ENCODE measurements around the gene XYLT1. TPM values are rescaled to one million over a fixed set of nuclear protein-coding genes. Genes with fewer than 3 reads are reported as not detected.
A peak's percentile ranks its signal among the peaks of the same experiment; 100 is the strongest.

Gene XYLT1
- total RNA-seq, 8 experiments from 2014 or later, result 1.2 to 22.0 (median 6.3) TPM

DNA sequence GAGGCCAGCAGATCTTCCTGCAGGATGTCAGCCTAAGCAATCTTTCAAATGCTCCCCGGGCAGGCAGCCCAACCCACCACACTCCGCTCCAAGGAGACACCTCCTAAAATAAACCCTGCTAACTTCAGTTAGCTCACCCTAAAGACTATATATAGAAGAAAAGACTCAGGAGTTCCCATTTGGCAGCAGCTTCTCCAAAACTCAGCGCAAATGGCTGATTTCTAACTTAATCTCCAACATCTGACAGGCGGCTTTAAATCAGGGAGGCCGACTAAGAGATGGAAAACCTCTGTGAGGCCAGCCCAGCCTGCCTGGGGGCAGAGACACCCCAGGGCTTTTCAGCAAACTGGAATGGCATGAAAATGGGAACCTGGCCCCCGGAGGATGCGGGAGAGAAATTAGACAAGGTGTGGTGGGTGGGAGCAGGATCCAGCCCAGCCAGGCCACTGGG is 91.6 kb downstream of the XYLT1 start:
- 0 to 100% (median 39%) methylated on average over 1 to 5 of the region's 7 CpGs; no CpG with 5 or more reads in 2 of the 10 experiments for WGBS, 10 experiments
- no peak overlapping the region for H3K27ac ChIP-seq
- in situ Hi-C loops (cut with MboI; ENCODE audit: low pct_unique_long_range_greater_than_20kb in 2 of 9, low sequenced_read_pairs in 9 of 9, unreplicated experiment in 9 of 9), result no loop called here
- peaks cover 32 to 52% of the 10 kb centered on the region in 2 donors for H3K4me1 ChIP-seq (replicated peaks in 1 of 2)
- peak in 5 of 8 experiments; percentile 5 to 78 (median 27) for ATAC-seq (replicated peaks in 6 of 8)
- no peak overlapping the region for H3K4me3 ChIP-seq

DNA sequence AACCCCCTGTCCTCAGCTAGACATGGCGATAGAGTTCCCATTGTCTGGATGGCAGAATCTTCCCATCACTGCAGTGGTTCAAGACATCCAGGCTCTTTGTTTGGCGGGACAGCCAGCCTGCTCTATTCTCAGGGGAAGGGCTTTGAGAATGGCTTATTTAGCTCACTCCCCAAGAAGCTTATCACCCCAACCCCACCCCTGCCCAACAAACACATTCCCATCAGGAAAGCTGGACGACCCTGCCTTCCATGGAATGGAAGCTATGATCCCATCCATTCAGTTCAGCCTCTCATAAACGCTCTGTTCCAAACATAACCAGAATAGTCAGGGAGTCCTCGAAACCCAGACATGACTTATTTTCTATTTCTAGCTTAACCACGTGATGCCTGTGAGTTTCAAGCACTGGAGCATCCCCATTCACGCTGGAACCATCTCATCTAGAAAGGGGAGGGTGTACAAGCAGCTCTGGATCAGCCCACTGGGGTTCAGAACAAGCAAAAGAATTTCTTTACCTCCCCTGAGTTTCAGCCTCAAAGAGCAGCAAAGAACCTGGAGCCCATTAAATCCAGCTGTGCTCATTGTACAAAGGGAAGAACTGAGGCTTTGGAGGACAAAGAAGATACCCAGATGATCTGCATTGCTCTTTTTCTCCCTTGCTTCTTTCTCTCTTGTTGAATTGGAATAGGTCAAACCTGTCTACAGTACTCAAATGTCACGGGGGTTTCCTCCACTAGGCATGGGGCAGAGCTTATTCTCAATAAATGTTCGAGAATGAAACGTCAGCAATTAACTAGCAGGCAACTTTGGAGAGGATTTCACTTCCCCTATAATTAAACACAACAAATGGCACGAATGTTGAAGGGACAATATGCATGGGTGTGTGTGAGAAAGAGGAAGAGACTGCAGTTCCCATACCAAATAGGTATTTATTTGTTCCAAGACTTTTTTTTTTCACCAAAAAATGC is 93.1 kb downstream of the XYLT1 start:
- no peak overlapping the region for H3K27ac ChIP-seq
- H3K4me1 ChIP-seq (replicated peaks in 1 of 2), result peaks cover 32 to 39% of the 10 kb centered on the region in 2 donors

DNA sequence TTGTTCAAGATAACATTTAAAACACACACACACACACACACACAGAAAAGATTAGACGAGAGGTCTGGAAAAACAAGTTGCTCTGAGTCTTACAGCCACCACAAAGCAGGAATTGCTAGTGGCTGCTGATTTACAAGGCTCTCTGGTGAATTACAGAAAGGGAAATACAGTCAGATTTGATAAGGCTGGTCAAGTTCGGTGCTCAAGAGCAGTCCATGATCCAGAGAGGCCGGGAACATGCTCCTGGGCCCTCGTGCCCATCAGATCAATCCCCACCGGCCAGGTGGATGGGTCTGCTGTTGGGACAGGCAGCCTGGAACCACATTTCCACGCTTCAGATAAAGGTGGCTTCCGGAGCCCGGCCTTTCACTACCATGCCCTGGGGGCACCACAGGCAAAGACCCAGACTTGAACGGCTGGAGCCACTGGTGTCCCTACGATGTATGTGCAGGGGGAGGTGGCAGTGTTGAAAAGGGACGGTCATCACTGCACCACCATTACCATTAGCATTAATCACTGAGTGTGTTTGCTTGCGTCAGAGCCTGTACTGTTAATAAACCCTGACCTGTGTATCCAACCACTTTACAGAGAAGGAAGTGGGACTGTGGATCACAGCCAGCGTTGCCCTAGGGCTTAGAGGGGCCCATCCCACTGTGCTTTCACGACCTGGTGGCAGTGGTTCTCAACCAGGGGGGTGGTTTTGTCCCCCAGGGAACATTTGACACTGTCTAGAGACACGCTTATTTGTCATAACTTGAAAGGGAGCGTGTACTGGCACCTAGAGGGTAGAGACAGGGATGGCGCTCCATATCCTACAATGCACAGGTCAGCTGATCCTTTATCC is 95.1 kb downstream of the XYLT1 start:
- H3K4me1 ChIP-seq (replicated peaks in 1 of 2), result peaks cover 32 to 37% of the 10 kb centered on the region in 2 donors
- peak in 5 of 8 experiments; percentile 81 to 95 (median 92) for ATAC-seq (replicated peaks in 6 of 8)
- 72 to 100% (median 84%) methylated on average over 1 to 8 of the region's 17 CpGs; no CpG with 5 or more reads in 3 of the 10 experiments for WGBS, 10 experiments
- peak overlapping the region; percentile 15 to 67 for H3K27ac ChIP-seq
- in situ Hi-C loops (cut with MboI; ENCODE audit: low pct_unique_long_range_greater_than_20kb in 2 of 9, low sequenced_read_pairs in 9 of 9, unreplicated experiment in 9 of 9), result no loop called here
- H3K4me3 ChIP-seq, result no peak overlapping the region

More for the DNA sequence above, 93.1 kb downstream of the XYLT1 start:
- in situ Hi-C loops (cut with MboI; ENCODE audit: low pct_unique_long_range_greater_than_20kb in 2 of 9, low sequenced_read_pairs in 9 of 9, unreplicated experiment in 9 of 9), result no loop called here
- H3K4me3 ChIP-seq, result no peak overlapping the region
- ATAC-seq (replicated peaks in 6 of 8), result peak in 6 of 8 experiments; percentile 11 to 68 (median 42)
- WGBS, 10 experiments, result 10 to 72% (median 43%) methylated on average over 1 to 6 of the region's 11 CpGs; no CpG with 5 or more reads in 1 of the 10 experiments

DNA sequence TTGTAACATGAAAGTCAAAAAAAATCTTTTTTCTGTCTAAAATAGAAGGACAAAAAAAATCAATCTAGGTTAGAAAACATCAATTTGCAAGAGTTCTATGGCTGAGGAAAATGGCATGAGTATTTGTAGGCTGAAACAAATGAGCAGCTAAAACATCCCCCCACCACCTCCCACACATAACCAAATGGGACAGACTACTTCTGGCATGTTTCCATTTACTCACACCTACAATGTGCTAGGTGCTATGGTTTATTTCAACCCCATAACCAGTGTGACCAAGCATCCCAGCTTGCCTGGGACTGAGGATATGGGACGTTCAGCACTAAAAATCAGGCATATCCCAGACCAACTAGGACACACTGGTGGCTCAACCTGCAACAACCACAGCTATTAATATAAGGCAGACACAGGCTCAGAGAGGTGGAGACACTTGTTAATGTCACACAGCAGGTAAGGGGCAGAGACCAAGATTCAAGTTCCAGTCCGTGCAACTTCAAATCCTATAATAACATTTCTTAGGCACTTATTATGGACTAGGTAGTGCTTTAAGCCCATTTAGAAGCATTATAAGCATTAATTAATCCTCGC is 96.0 kb downstream of the XYLT1 start:
- 69 to 100% (median 93%) methylated on average over 2 to 3 of the region's 3 CpGs; no CpG with 5 or more reads in 5 of the 10 experiments for WGBS, 10 experiments

DNA sequence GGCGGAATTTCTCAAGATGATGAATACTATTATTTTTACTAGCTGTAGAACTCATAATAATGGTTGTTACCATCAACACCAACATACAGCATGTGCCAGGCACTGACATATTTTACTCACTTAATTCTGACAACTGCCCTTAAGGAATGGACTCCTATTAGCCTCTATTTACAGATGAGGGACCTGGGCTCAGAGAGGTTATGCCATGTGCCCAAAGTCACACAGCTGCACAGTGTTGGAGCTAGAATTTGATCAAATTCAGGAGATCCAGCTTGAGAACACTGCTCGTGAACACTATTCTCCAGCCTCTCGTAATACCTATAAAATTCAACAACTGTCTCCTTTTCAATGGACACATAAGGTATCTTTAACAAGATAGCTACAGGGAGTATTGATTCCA is 97.2 kb downstream of the XYLT1 start:
- in situ Hi-C loops (cut with MboI; ENCODE audit: low pct_unique_long_range_greater_than_20kb in 2 of 9, low sequenced_read_pairs in 9 of 9, unreplicated experiment in 9 of 9), result no loop called here
- no peak for ATAC-seq (replicated peaks in 6 of 8)
- H3K4me1 ChIP-seq (replicated peaks in 1 of 2), result peaks cover 25 to 28% of the 10 kb centered on the region in 2 donors
- no peak overlapping the region for H3K4me3 ChIP-seq
- H3K27ac ChIP-seq, result no peak overlapping the region
- WGBS, 10 experiments, result 60 to 100% (median 100%) methylated on average over 1 to 3 of the region's 3 CpGs; no CpG with 5 or more reads in 3 of the 10 experiments

More for the DNA sequence above, 96.0 kb downstream of the XYLT1 start:
- peaks cover 36% of the 10 kb centered on the region in 2 donors for H3K4me1 ChIP-seq (replicated peaks in 1 of 2)
- ATAC-seq (replicated peaks in 6 of 8), result no peak
- H3K27ac ChIP-seq, result no peak overlapping the region
- H3K4me3 ChIP-seq, result no peak overlapping the region
- in situ Hi-C loops (cut with MboI; ENCODE audit: low pct_unique_long_range_greater_than_20kb in 2 of 9, low sequenced_read_pairs in 9 of 9, unreplicated experiment in 9 of 9), result no loop called here

DNA sequence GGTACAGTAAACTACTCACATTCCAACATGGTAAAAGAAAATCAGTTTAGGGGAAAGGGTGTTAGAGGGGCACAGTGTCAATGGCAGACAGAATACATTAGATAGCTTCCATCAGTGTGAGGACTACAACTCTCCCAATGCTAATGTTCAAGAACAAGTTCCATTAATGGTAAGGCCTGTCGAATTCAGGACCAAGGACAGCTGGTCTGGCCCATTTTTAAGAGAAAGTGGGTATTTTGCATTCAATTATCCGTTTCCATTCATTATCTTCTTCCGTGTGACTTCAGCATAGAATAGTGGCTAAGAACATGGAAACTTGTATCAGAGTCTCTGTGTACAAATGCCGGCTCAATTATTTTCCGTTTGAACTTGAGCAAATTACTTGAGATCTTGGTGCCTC is 98.4 kb downstream of the XYLT1 start:
- no peak overlapping the region for H3K27ac ChIP-seq
- ATAC-seq (replicated peaks in 6 of 8), result no peak
- H3K4me1 ChIP-seq (replicated peaks in 1 of 2), result peaks cover 24 to 31% of the 10 kb centered on the region in 2 donors
- in situ Hi-C loops (cut with MboI; ENCODE audit: low pct_unique_long_range_greater_than_20kb in 2 of 9, low sequenced_read_pairs in 9 of 9, unreplicated experiment in 9 of 9), result no loop called here
- 63 to 89% (median 73%) methylated on average over 4 to 5 of the region's 5 CpGs; no CpG with 5 or more reads in 1 of the 10 experiments for WGBS, 10 experiments
- no peak overlapping the region for H3K4me3 ChIP-seq

DNA sequence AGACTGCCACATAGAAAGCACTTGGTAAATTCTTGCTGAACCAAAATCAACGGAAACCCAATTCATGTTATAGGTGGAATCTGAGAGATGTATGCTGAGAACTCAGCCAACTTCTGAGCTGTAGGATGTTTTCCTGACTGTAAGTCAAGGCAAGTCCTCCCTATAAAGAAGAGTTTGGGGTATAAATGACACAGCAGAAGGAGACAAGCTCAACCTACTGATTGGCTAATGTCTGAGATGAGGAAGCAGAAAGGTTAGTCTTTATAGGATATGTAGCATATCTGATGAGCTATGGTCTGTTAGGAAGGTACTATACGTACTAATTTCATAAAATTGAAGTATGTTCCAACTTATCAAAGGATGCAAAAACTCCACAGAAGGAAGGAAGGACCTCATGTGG is 99.5 kb downstream of the XYLT1 start:
- no peak for ATAC-seq (replicated peaks in 6 of 8)

DNA sequence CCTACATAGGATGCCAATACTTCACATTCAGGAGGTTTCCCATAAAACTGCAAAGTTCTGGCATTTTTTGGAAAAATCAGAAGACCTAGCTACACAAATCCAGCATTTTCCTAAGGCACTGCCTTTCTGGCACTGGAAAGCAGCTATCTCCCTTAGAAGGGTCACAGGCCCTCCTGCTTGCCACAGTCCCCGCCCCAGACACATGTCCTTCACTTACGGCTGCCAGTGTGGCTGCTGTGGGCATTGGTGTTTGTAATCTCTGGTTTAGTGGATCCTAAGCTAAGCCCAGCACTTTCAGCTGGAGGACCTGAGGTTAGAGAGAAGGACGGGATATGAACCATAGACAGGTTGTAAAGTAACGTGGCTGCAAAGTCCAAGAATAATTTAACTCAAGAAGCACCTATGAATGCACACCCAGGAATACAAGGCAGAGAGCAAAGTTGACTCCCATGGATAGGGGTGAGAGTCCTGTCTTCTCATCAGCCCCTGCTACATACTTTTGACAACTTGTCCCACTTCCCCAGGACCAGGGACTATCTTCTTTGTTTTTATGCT is 100.0 kb downstream of the XYLT1 start:
- Histone ChIP-seq H3K4me1 (replicated peaks in 1 of 2) (peaks cover 16 to 25% of the 10 kb centered on the region in 2 donors), H3K4me3 (no peak overlapping the region), H3K27ac (no peak overlapping the region)
- in situ Hi-C loops (cut with MboI; ENCODE audit: low pct_unique_long_range_greater_than_20kb in 2 of 9, low sequenced_read_pairs in 9 of 9, unreplicated experiment in 9 of 9), result no loop called here
- no peak for ATAC-seq (replicated peaks in 6 of 8)
- 40 to 100% (median 93%) methylated on average over 1 to 4 of the region's 4 CpGs; no CpG with 5 or more reads in 3 of the 10 experiments for WGBS, 10 experiments

More for the DNA sequence above, 99.5 kb downstream of the XYLT1 start:
- H3K27ac ChIP-seq, result no peak overlapping the region
- in situ Hi-C loops (cut with MboI; ENCODE audit: low pct_unique_long_range_greater_than_20kb in 2 of 9, low sequenced_read_pairs in 9 of 9, unreplicated experiment in 9 of 9), result no loop called here
- 79 to 100% (median 92%) methylated on average over 1 to 2 of the region's 2 CpGs; no CpG with 5 or more reads in 2 of the 10 experiments for WGBS, 10 experiments
- H3K4me3 ChIP-seq, result no peak overlapping the region
- H3K4me1 ChIP-seq (replicated peaks in 1 of 2), result peaks cover 21 to 30% of the 10 kb centered on the region in 2 donors

DNA sequence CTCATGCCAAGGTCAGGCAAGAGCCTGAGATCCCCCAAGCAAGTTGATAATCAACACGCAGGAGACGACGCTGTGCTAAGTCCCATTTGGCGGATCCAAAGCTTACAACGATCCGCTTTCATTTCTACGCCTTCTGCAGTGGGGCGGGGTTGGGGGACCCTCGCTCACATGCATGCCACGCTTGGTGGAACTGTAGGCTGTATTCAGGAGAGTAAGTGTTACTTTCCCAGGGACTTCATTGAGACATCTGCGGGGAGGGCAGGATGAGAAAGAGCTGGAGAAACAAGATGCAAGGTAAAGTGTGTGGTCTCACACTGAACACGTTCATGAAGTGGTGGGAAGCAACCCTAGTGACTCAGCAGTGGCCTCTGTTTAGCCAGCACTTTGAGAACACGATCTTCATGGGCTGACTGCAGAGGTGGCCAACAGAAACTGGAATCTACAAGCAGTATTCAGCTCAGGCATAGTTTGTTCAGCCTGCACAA is 100.5 kb downstream of the XYLT1 start:
- Histone ChIP-seq H3K4me3 (no peak overlapping the region), H3K27ac (no peak overlapping the region), H3K4me1 (replicated peaks in 1 of 2) (peaks cover 11 to 20% of the 10 kb centered on the region in 2 donors)
- in situ Hi-C loops (cut with MboI; ENCODE audit: low pct_unique_long_range_greater_than_20kb in 2 of 9, low sequenced_read_pairs in 9 of 9, unreplicated experiment in 9 of 9), result no loop called here
- 0 to 100% (median 76%) methylated on average over 1 to 7 of the region's 13 CpGs; no CpG with 5 or more reads in 4 of the 10 experiments for WGBS, 10 experiments
- peak in 5 of 8 experiments; percentile 46 to 74 (median 59) for ATAC-seq (replicated peaks in 6 of 8)

DNA sequence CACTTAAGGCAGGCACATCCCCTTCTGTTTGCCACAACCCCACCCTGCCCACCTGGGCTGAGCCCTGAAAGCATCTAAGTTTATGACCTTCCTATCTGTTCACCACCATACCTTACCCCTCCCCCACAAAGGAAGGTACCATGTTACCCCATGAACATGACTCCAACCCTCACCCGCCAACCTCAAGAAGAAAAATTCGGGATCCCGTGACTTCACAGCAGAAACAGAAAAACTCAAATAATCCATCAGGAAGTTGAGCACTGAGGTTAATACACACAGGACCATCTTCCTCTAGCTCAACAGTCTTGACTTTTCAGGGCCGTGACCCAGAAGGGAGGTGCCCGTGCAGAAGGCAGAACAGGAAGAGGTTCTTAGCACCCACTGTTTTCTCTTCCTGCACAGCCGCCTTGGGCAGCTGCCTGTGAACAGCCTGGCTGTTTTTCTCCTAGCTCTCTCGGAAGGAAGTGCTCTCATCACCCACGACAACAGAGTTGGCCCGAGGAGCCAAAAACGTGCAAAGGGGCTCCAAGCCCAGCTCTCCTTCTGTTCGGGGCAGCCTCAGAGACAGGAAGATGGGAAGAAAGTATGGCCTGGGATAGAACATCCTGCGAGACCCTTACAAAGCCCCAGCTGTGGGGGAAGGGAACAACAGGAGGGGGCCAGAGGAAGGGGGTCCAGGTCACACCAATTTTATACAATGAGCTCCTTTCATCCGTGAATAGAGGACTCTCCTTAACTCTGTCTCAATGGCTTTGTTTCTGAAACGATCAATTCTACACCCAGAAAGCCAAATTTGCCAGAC is 101.1 kb downstream of the XYLT1 start:
- H3K4me3 ChIP-seq, result no peak overlapping the region
- no peak overlapping the region for H3K27ac ChIP-seq
- in situ Hi-C loops (cut with MboI; ENCODE audit: low pct_unique_long_range_greater_than_20kb in 2 of 9, low sequenced_read_pairs in 9 of 9, unreplicated experiment in 9 of 9), result no loop called here
- WGBS, 10 experiments, result 27 to 100% (median 60%) methylated on average over 1 to 9 of the region's 14 CpGs; no CpG with 5 or more reads in 1 of the 10 experiments
- peaks cover 11 to 18% of the 10 kb centered on the region in 2 donors for H3K4me1 ChIP-seq (replicated peaks in 1 of 2)
- peak in 1 of 8 experiments; percentile 13 for ATAC-seq (replicated peaks in 6 of 8)

DNA sequence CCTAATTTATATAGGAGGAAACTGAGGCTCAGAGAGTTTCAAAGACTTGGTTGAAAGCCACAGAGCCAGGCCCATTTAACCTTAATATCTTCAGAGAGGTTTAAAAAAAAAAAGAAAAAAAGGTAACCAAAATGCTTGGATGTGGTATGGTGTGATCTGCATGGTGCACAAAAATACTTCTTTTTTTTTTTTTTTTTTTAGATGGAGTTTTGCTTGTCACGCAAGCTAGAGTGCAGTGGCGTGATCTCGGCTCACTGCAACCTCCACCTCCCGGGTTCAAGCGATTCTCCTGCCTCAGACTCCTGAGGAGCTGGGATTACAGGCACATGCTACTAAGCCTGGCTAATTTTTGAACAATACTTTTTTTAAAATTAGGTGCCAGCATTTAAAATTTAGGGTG is 101.8 kb downstream of the XYLT1 start:
- peaks cover 11 to 24% of the 10 kb centered on the region in 2 donors for H3K4me1 ChIP-seq (replicated peaks in 1 of 2)
- 87 to 100% (median 93%) methylated on average over 2 to 4 of the region's 5 CpGs; no CpG with 5 or more reads in 4 of the 10 experiments for WGBS, 10 experiments
- in situ Hi-C loops (cut with MboI; ENCODE audit: low pct_unique_long_range_greater_than_20kb in 2 of 9, low sequenced_read_pairs in 9 of 9, unreplicated experiment in 9 of 9), result no loop called here
- no peak overlapping the region for H3K4me3 ChIP-seq
- H3K27ac ChIP-seq, result no peak overlapping the region
- ATAC-seq (replicated peaks in 6 of 8), result no peak

Measured in motor neuron (in vitro differentiated cells).